ENCODE results near the gene COG1.
"Not testable (repeated sequence)": the region's sequence is repeated elsewhere in the genome, so short reads cannot be mapped to it uniquely, and the experiment has no call there.

COG1 gene

DNA sequence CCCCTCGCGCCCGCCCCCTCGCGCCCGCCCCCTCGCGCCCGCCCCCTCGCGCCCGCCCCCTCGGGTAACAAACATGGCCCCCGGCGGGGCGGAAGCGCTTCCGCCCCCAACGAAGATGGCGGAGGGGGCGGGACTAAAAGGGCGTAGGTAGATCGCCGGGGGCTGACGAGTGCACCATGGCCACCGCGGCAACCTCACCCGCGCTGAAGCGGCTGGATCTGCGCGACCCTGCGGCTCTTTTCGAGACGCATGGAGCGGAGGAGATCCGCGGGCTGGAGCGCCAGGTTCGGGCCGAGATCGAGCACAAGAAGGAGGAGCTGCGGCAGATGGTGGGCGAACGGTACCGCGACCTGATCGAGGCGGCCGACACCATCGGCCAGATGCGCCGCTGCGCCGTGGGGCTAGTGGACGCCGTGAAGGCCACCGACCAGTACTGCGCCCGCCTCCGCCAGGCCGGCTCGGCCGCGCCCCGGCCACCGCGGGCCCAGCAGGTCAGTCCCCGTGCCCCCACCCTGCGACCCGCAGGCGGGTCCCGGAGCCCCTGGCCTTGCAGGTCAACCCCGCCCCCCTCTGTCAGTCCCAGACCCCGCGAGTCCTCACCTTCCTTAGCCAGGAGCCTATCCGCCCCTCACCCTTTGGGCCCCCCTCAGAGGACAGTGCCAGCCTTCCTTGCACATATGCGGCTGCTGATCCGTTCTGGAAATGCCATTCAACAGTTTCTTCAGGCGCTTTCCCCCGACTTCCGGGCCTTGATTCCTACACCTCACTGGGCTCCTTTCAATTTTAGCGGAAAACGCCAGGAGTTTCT lies at the start of gene COG1:
COG1 (plus strand) TSS at position 162 of the 808 bp plus-strand sequence; CDS start at position 177, 15 bp downstream.
- DNase-seq (ENCODE audit: low spot score), result peak; percentile 69

DNA sequence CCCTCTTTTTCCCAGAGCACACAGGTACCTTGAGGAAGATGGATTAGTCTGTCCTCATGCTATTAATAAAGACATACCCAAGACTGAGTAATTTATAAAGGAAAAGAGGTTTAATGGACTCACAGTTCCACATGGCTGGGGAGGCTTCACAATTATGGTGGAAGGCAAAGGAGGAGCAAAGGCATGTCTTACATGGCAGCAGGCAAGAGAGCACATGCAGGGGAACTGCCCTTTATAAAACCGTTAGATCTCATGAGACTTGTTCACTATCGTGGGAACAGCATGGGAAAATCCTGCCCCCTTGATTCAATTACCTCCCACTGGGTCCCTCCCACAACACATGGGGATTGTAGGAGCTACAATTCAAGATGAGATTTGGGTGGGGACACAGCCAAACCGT lies 48.6 kb upstream of the COG1 start:
- not testable (repeated sequence) for DNase-seq (ENCODE audit: low spot score)

- DNase-seq (ENCODE audit: low spot score), result no peak
Measured at GRCh38 chr17:73145641-73146040, 47.2 kb upstream of the COG1 start.

DNA sequence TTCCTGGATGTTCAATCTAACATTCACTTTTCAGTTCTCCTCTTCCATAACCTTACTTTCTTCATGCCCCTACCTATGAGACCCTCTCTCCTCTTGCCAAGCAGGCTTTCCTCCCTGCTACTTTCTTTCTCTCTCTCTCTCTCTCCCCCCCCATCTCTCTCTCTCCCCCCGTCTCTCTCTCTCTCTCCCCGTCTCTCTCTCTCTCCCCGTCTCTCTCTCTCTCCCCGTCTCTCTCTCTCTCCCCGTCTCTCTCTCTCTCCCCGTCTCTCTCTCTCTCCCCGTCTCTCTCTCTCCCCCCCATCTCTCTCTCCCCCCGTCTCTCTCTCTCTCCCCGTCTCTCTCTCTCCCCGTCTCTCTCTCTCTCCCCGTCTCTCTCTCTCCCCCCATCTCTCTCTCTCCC lies 45.1 kb upstream of the COG1 start:
- DNase-seq (ENCODE audit: low spot score), result not testable (repeated sequence)

GRCh38 chr17:73148540-73149334 lies 44.1 kb upstream of the COG1 start:
- no peak for DNase-seq (ENCODE audit: low spot score)

DNA sequence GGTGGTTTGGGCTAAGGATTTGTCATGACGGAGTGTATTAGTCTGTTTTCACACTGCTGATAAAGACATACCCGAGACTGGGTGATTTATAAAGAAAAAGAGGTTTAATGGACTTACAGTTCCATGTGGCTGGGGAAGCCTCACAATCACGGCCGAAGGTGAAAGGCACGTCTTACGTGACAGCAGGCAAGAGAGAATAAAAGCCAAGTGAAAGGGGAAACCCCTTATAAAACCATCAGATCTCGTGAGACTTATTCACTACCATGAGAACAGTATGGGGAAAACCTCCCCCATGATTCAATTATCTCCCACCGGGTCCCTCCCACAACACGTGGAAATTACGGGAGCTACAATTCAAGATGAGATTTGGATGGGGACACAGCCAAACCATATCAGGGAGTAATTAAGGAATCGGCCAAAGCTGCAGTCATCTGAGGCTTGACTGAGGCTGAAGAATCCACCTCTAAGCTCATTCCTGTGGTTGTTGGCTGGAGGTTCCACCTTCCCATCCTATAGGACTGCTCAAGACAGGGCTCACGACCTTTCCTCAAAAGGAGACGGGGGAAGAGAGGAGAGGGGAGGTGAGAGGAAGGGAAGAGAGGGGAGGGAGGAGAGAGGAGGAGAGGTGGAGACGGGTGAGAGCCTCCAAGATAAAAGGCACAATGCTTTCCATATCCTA lies 42.1 kb upstream of the COG1 start:
- not testable (repeated sequence) for DNase-seq (ENCODE audit: low spot score)

GRCh38 chr17:73151916-73152632 lies 40.8 kb upstream of the COG1 start:
- DNase-seq (ENCODE audit: low spot score), result no peak

DNA sequence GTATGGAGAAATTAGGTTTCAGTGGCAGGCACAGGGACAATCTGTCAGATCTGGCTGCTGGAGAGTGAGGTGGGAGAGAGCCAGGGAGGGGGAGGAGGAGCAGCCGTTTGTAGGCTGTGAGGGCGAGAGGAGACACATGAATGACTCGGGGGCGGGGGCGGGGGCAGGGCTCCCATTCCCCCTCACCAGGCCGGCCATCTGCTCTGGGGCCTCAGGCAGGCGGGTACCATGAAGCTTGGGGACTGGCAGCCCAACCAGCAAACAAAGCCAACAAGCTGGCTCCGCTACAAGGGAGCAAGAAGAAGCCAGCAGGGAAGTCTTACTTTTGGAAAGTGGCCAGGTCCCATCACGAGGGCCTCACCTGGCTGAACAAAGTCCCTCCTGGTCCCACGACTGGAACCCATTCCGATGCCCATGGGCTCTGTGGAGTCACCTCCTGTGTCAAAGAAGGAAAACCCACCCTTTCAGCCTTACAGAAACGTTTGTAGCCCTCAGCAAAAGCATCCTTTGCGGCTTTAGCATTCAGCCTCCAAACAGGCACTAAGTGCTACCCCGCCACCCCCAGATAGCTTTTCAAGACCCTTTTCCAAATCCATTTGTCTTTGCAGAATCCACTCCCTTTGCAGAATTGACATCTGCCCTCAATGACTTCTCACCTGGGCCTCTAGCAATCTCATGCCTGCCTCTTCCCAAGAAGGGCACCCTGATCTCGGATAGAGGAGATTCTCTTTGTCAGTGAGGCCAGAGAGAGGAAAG lies 37.3 kb upstream of the COG1 start:
- DNase-seq (ENCODE audit: low spot score), result no peak

DNA sequence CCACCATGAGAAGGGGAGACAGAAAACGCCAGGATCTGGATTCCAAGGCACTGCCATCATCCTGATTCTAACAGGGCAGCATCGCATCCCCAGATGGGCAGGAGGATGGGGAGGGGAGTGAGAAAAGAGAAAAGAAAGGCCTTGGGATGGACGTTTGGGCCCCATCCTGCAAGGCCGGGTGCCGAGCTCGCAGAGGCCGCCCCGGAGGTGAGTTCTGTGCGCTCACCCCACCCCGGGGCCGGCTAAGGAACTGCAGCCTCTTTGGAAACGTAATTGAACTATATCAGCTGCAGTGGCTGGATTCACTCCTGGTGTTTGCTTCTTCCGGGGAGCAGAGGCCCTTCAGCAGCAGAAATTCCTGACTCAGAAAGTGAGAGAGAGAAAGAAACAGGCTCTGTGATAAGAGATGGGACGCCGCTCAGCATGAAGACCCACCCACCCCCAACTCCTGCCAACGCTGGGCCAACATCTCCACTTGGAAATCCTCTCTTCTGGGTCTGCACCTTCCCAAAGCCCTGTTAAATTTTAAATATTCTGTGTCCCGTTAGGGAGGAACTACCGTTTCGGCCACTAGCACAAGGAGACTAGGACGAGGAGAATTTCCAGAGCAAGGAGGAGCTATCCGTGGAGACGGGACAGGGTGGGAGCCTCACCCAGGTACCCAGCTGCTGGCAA lies 36.6 kb upstream of the COG1 start:
- peak; percentile 25 for DNase-seq (ENCODE audit: low spot score)

- no peak for DNase-seq (ENCODE audit: low spot score)
Measured at GRCh38 chr17:73156887-73157520, 35.9 kb upstream of the COG1 start.

DNA sequence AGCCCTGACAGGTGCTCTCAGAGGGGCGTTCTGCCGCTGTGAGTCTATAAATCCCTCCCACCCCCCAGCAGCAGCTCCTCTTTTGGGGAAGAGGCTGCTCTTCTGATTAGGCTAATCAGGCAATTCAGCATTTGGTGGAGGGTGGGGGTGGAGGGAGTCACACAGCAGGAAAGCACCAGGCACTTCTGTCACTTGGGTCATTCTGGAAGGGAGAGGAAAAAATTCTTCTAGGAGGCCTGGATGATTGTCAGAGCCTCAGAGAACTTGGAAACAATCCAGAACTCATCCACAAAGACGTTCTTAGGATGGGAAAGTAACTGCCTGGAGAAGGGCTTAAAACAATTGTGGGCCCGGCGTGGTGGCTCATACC lies 35.3 kb upstream of the COG1 start:
- DNase-seq (ENCODE audit: low spot score), result no peak

- no peak for DNase-seq (ENCODE audit: low spot score)
Measured at GRCh38 chr17:73158133-73158532, 34.7 kb upstream of the COG1 start.

- DNase-seq (ENCODE audit: low spot score), result no peak
Measured at GRCh38 chr17:73160980-73161630, 31.8 kb upstream of the COG1 start.

DNA sequence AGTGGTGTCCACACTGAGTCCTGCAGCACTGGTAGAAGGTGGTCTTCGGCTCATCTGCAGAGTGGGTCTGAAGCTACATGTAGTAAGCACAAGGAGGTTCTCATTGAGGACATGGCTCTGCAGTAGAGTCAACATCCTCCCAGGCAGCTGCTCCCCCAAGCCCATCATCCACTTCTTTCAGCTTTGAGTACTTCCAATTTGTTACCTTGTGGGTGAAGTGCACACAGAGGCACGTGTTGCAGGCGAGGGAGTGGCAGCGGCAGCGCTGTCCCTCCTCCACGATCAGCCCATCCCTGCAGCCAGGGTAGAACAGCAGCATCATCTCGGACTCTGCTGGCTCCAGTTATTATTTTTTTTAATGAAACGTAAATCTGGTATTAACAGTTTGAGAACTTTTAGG lies 29.8 kb upstream of the COG1 start:
- DNase-seq (ENCODE audit: low spot score), result no peak

DNA sequence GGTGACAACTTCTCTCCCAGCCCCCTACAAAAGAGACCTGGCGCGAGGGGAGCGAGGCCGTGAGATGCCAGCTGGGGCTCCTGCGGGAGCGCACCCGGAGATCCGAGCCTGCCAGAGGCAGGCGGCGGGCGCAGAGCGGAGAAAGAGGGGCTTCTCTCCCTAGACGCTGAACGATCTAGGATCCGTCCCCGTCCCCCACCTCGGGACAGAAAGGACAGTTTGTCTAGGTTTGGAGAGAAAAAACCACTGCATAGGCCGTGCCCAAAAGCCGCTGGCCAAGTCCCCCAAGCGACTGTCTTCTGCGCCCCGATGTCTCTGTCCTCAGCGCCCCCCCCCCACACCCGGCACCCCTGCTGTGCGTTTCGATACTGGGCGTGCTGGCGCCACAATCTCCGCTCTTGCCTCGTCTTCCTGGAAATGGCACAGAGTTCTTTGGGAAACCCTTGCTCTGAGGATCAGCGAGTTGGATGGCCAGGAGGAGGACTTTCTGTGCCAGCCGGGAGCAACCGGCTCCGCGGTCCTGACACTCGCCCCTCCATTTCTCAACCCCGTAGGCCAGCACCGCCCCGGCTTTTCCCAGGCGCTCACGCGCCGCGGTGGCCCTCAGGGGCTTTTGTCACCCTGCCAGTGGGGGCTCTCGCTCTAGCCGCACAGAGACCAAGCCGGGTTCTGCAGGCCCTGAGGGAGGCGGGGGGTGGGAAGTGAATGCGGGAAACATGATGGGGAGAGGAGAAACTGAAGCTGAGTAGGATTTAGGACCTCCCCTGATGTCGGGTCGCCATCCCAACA lies 27.0 kb upstream of the COG1 start:
- DNase-seq (ENCODE audit: low spot score), result no peak

DNA sequence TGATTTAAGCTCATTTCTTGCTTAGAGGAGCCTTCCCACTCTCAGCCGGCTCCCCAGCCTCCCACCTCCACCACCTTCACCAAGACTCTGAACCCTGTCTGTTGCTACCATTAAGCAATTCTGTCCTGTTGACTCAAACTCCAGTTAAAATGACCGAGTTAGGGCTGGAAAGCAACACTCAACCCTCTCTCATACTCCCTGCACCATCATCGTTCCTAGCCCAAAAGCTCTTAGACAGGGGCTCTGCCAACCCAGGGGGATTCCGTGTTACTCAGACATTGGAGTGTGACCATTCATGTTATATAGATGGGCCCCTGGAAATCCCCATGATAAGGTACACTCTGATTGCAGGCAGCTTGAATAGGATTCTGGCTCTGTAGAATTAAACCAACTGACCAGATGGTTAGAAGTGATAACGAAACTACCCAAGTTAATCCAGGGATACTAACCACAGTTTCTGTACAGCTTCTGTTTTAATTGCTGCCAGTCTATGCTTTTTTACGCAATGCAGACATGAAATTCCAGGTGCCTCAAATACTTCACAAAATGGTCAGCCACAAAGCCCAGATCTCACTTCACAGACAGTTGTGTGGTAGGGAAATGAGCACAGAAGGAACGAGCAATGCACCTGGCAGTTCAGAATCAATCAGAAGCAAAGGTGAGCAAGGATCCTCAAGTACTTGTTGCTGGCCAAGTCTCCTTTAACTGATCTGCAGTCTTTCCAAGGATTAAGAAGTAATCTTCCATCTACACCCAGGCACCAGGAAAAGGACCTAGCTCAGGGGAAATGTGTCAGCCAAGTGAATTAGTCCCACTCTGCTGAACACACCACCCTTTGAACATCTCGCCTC lies 25.9 kb upstream of the COG1 start:
- DNase-seq (ENCODE audit: low spot score), result no peak

DNA sequence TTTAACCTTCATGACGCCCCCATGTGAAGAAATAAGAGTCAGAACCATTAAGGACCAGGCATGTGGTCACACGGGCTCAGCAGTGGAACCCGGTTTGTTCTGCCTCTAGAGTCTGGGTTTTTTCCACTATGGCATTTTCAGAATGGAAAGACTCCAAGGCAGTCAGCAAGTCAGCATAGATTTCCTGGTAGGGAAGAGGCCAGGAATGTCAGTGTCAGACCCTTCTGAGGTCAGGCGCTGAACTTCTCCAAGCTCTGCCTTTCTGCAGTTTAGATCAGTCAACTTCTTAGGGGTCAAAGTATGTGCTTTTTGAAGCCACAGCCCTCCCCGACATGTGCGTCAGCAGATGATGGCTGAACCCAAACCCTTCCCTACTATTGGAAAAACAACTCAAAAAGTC lies 24.2 kb upstream of the COG1 start:
- DNase-seq (ENCODE audit: low spot score), result no peak

DNA sequence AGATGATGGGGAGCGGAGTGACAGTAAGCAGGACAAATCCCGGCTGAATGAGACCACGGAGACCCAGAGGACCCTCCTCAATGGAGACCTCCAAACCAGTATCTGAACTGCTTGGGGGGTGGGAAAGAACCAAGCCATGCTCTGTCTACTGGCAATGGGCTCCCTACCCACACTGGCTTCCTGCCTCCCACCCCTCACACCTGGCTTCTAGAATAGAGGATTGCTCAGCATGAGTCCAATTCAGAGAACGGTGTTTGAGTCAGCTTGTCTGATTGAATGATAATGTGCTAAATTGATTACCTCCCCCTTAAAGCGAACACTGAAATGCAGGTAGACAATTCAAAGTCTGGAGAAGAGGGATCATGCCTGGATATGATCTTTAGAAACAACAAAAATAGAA lies 22.5 kb upstream of the COG1 start:
- DNase-seq (ENCODE audit: low spot score), result no peak
